Sigmoid colon (tissue), 7 donors: Measurements from ENCODE around the gene ERMAP. TPM values are rescaled to one million over a fixed set of nuclear protein-coding genes. Genes with fewer than 3 reads are reported as not detected.

Source experiments
- DNase-seq: peaks from one replicate; pipeline ENCODE4 v3.0.0-alpha.2; 2019
- H3K27ac ChIP-seq, 4 donors: fragments of 200-600 bp; sonication (generic); one replicate each; pipeline ENCODE4 v1.5.1; 2016 to 2019; ENCODE audit warnings: mild to moderate bottlenecking in 1 of 4
- H3K27me3 ChIP-seq, 3 donors: fragments of 200-600 bp; sonication (generic); one replicate each; pipeline ENCODE4 v1.5.1; 2019; ENCODE audit warnings: mild to moderate bottlenecking in 1 of 3
- H3K36me3 ChIP-seq, 4 donors: fragments of 200-600 bp; sonication (generic); one replicate each; pipeline ENCODE4 v1.5.1; 2016 to 2019
- H3K4me1 ChIP-seq, 4 donors: fragments of 200-600 bp; sonication (generic); one replicate each; pipeline ENCODE4 v1.5.1; 2017 to 2019
- H3K4me3 ChIP-seq, 4 donors: fragments of 200-600 bp; sonication (generic); one replicate each; pipeline ENCODE4 v1.5.1; 2017 to 2019; ENCODE audit warnings: mild to moderate bottlenecking in 2 of 4, moderate library complexity in 1 of 4
- H3K9me3 ChIP-seq, 4 donors: fragments of 200-600 bp in 3 of 4; sonication (generic) in 3 of 4; one replicate each; pipeline versions ENCODE4 v1.5.1 to v1.6.1; 2013 to 2019
- CTCF ChIP-seq, 4 experiments: fragments of 450-650 bp in 3 of 4; fragments of 200-600 bp in 1 of 4; IDR thresholded peaks; one replicate each; pipeline ENCODE4 v1.5.1; 2016 to 2019; ENCODE audit warnings: antibody characterized with exemption in 4 of 4, mild to moderate bottlenecking in 3 of 4, moderate library complexity in 2 of 4
- EP300 ChIP-seq, 4 donors: sonication (generic); formaldehyde crosslinking; IDR thresholded peaks; one replicate each; pipeline ENCODE4 v1.6.1; 2017; ENCODE audit warnings: antibody characterized with exemption in 4 of 4
- POLR2A ChIP-seq, 2 donors: fragments of 450-650 bp; IDR thresholded peaks; one replicate each; pipeline ENCODE4 v1.6.1; 2016; ENCODE audit warnings: antibody characterized with exemption in 2 of 2, mild to moderate bottlenecking in 2 of 2, moderate library complexity in 2 of 2
- POLR2AphosphoS5 ChIP-seq, 4 donors: sonication (generic); formaldehyde crosslinking; IDR thresholded peaks; one replicate each; pipeline ENCODE4 v1.6.1; 2017; ENCODE audit warnings: antibody characterized with exemption in 4 of 4
- WGBS, 2 donors: extraction: QIAGEN DNeasy Blood & Tissue Kit; methylation state at CpG; one replicate each; pipeline ENCODE4 v1.1.7; 2013; 5-methylcytosine and 5-hydroxymethylcytosine counted together
- intact Hi-C: fragments of 100-400 bp; cut with DNase I; formaldehyde crosslinking; loops from one replicate; pipeline ENCODE4 v1.15.1; 2023
- polyA plus RNA-seq, 3 donors: library from polyadenylated mRNA; stranded (reverse); fragments of 200-250 nt; gene quantifications; one replicate each; pipeline ENCODE4 v1.2.3, GENCODE V29; 2013
- total RNA-seq, 4 donors: library from RNA; depleted of rRNA; stranded (reverse); fragments of >200 nt; gene quantifications; one replicate each; pipeline ENCODE4 v1.1.0, GENCODE V29; 2016
- donor health status: healthy with polysubstance abuse.
- donor health status: Bipolar disorder and iron deficiency.
- donor health status: healthy.

ERMAP gene
- total and polyA plus RNA-seq, 7 donors = 3.5 to 18.6 (median 9.5) TPM

- no peak for TF ChIP-seq POLR2A (IDR thresholded peaks at IDR 0.05)
- no peak for TF ChIP-seq CTCF (IDR thresholded peaks at IDR 0.05)
- Histone ChIP-seq H3K27ac (no peak overlapping the region), H3K9me3 (no peaks in the 10 kb centered on the region), H3K27me3 (no peaks in the 10 kb centered on the region), H3K4me3 (no peak overlapping the region), H3K4me1 (peaks cover 0 to 23% (median 9%) of the 10 kb centered on the region in 4 donors), H3K36me3 (peaks cover 12 to 33% (median 13%) of the 10 kb centered on the region in 4 donors)
- DNase-seq = no peak
- intact Hi-C loops = loop anchor here (2.0 to 5.0 kb wide), 2 partner anchors 74 to 81 kb away; partner anchors contain the start of genes C1orf50 and P3H1
- WGBS, 2 donors = 72 to 76% methylated on average over 6 of the region's 6 CpGs
These were observed 31.0 kb downstream of the ERMAP start for GRCh38 chr1:42847721-42848460.

DNA sequence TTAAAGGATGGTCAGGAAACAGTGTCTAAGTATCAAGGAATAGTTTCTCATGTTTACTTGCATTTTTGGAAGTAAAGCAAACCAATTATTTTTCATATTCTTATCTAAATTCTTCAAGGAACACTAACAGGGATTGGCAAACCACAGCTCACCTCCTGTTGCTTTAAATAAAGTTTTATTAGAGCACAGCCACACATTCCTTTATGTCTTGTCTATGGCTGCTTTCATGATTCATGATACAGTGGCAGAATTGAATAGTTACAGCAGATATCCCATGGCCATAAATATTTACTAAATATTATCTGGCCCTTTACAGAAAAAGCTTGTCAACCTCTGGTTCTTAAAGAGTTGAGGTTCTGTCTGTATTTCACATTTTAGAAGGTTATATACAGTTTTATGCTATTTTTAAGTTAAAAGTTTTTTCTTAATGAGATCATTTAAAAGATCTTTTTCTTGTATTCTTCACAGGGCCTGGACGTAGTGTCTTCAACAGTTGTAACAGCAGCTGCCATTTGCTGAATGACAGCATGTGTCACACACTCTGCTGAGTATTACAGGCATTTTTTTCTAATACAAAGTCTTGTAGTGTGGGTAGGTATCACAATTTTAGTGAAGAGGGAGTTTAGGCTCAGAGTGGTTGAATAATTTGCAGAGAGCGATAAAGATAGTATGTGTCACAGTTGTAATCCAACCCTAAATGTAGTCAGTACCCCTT lies 32.1 kb downstream of the ERMAP start:
- Histone ChIP-seq H3K36me3 (peaks cover 12 to 30% (median 13%) of the 10 kb centered on the region in 4 donors), H3K27ac (no peak overlapping the region), H3K4me3 (no peak overlapping the region), H3K27me3 (no peaks in the 10 kb centered on the region), H3K4me1 (peaks cover 0 to 23% (median 9%) of the 10 kb centered on the region in 4 donors), H3K9me3 (no peaks in the 10 kb centered on the region)
- intact Hi-C loops = loop anchor here (5.0 kb wide), 1 partner anchor 73 kb away; no protein-coding TSS in a partner anchor
- no peak for DNase-seq
- 90 to 98% methylated on average over 2 of the region's 2 CpGs for WGBS, 2 donors
- TF ChIP-seq CTCF (IDR thresholded peaks at IDR 0.05) (no peak), POLR2AphosphoS5 (IDR thresholded peaks at IDR 0.05) (no peak), POLR2A (IDR thresholded peaks at IDR 0.05) (no peak), EP300 (IDR thresholded peaks at IDR 0.05) (no peak)

- Histone ChIP-seq H3K36me3 (peaks cover 12 to 30% (median 13%) of the 10 kb centered on the region in 4 donors), H3K27me3 (no peaks in the 10 kb centered on the region), H3K9me3 (no peaks in the 10 kb centered on the region), H3K27ac (no peak overlapping the region), H3K4me3 (no peak overlapping the region), H3K4me1 (peaks cover 0 to 23% (median 9%) of the 10 kb centered on the region in 4 donors)
- WGBS, 2 donors = 96 to 97% methylated on average over 5 of the region's 5 CpGs
- intact Hi-C loops = loop anchor here (5.0 kb wide), 1 partner anchor 72 kb away; no protein-coding TSS in a partner anchor
- DNase-seq = no peak
- TF ChIP-seq EP300 (IDR thresholded peaks at IDR 0.05) = no peak
- TF ChIP-seq POLR2AphosphoS5 (IDR thresholded peaks at IDR 0.05) = no peak
- TF ChIP-seq CTCF (IDR thresholded peaks at IDR 0.05) = no peak
- TF ChIP-seq POLR2A (IDR thresholded peaks at IDR 0.05) = no peak
These were observed 33.0 kb downstream of the ERMAP start for GRCh38 chr1:42849944-42850343.

DNA sequence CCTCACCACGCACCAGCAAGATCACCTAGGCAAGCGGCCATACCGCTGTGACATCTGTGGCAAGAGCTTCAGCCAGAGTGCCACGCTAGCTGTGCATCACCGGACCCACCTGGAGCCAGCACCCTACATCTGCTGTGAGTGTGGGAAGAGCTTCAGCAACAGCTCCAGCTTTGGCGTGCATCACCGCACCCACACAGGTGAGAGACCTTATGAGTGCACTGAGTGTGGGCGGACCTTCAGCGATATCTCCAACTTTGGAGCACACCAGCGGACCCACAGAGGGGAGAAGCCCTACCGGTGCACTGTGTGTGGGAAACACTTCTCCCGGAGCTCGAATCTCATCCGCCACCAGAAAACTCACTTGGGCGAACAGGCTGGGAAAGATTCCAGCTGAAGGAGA lies 34.5 kb downstream of the ERMAP start:
- H3K4me1 ChIP-seq = peaks cover 0 to 15% (median 4%) of the 10 kb centered on the region in 4 donors
- TF ChIP-seq EP300 (IDR thresholded peaks at IDR 0.05) (no peak), CTCF (IDR thresholded peaks at IDR 0.05) (no peak), POLR2AphosphoS5 (IDR thresholded peaks at IDR 0.05) (no peak), POLR2A (IDR thresholded peaks at IDR 0.05) (no peak)
- no peak overlapping the region for H3K4me3 ChIP-seq
- H3K27me3 ChIP-seq = no peaks in the 10 kb centered on the region
- DNase-seq = no peak
- no peaks in the 10 kb centered on the region for H3K9me3 ChIP-seq
- peaks cover 12 to 30% (median 13%) of the 10 kb centered on the region in 4 donors for H3K36me3 ChIP-seq
- intact Hi-C loops = no loop called here
- no peak overlapping the region for H3K27ac ChIP-seq
- 93 to 98% methylated on average over 15 of the region's 15 CpGs for WGBS, 2 donors
